ENCODE results near the gene GBGT1. TPM values are rescaled to one million over a fixed set of nuclear protein-coding genes. Genes with fewer than 3 reads are reported as not detected.

GBGT1 gene
- total and polyA plus RNA-seq, 2 donors (not counting 3 experiments of a cell fraction or from before 2014, with no cell fraction given) = 35.6 to 56.3 TPM

DNA sequence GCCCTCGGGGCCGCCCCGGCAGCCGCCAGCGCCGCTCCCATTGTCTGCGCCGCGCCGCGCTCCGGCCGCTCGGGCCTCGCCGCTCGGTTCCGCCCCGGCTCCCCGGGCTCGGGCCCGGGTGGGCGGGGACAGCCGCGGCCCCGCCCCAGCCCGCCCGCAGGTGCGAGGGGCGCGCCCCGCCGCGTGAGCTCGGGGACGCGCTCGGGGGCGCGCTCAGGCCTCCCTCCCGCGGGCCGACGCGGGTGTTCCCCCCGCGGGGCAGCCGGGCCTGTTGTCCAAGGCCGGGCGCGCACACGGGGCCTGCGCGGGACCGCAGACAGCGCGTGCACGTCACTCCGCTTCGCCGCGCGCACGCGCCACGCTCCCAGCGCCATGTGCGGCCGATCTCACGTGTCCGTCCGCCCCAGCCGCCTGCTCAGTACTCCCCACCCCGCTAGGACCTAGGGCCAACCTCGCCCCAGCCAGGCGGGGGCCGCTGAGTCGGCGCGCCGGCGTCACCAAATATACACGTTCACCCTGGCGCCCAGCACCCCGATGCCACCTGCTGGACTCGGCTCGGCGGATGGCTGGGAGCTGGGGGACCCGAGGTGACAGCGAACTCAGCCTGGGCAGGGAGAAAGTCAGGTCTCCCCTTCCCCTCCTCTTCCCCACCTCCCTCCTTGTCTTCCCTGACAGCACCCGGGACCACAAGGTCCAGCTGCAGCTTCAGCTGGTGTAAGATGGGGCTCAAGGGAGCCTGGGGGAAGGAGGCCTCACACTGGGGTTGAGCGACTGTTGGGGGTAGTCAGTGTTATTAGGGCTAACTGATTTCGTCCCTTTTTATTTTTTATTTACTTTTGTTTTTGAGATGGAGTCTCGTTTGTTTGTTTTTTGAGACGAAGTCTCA lies 14.3 kb downstream of the GBGT1 start:
- Histone ChIP-seq H4K20me1 (replicated peaks; ENCODE audit: control insufficient read depth, extremely low read depth, insufficient read depth, low read length) (no peaks in the 10 kb centered on the region), H3K4me1 (ENCODE audit: control insufficient read depth, extremely low read depth, insufficient read depth, low read length) (peaks cover 11% of the 10 kb centered on the region), H3K27ac (ENCODE audit: insufficient read depth, low read depth, low read length) (peak overlapping the region; percentile 14), H2AFZ (ENCODE audit: low read depth, low read length) (peak overlapping the region; percentile 69), H3K36me3 (ENCODE audit: control insufficient read depth in 2 of 2, extremely low read depth in 1 of 2, insufficient read depth in 2 of 2, low read length in 2 of 2) (peaks cover 0 to 2% of the 10 kb centered on the region in 2 experiments), H3K9ac (replicated peaks; ENCODE audit: extremely low read depth, insufficient read depth, low read length) (peak overlapping the region; percentile 54), H3K9me1 (replicated peaks; ENCODE audit: control insufficient read depth, extremely low read depth, insufficient read depth, low read length) (no peaks in the 10 kb centered on the region), H3K4me2 (ENCODE audit: insufficient read depth, low read length) (peak overlapping the region; percentile 5), H3K4me3 (replicated peaks in 1 of 3; ENCODE audit: insufficient read depth in 1 of 3, low read depth in 1 of 3, low read length in 3 of 3) (peak overlapping the region in 2 of 3 experiments; percentile 49 to 68), H3K9me3 (replicated peaks; ENCODE audit: control insufficient read depth, insufficient read depth, low read length) (no peaks in the 10 kb centered on the region), H3K79me2 (ENCODE audit: control insufficient read depth, insufficient read depth, low read length) (no peaks in the 10 kb centered on the region), H3K27me3 (ENCODE audit: control insufficient read depth in 2 of 2, insufficient read depth in 2 of 2, low read length in 2 of 2) (no peaks in the 10 kb centered on the region)
- FAIRE-seq (peak; percentile 86), DNase-seq (ENCODE audit: low read depth, low spot score) (peak; percentile 92)
- TSS peak; percentile 11 for BruUV-seq (replicated peaks)
- ChIA-PET POLR2A (interaction anchor here (0.6 kb wide), 1 partner anchor 101 kb away, joined by 3 read pairs; no protein-coding TSS in a partner anchor), CTCF (interaction anchor here (0.6 to 4.0 kb wide), 11 partner anchors 13 to 127 kb away, joined by 3 to 15 read pairs (median 3); no protein-coding TSS in a partner anchor)
- intact Hi-C loops (cut with micrococcal nuclease) = no loop called here
- TF ChIP-seq POLR2AphosphoS5 (IDR thresholded peaks at IDR 0.05; ENCODE audit: insufficient read depth, low read depth, low read length) (peak; percentile 69), POLR2A (IDR thresholded peaks at IDR 0.05; ENCODE audit: low read depth, low read length) (peak; percentile 32), MYC (IDR thresholded peaks at IDR 0.05; ENCODE audit: low read depth, low read length) (peak; percentile 52), GATA2 (IDR thresholded peaks at IDR 0.05; ENCODE audit: insufficient read depth, insufficient read length, low read depth, low read length) (no peak)
- TF ChIP-seq, protein P1, sequence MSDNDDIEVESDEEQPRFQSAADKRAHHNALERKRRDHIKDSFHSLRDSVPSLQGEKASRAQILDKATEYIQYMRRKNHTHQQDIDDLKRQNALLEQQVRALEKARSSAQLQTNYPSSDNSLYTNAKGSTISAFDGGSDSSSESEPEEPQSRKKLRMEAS (IDR thresholded peaks at IDR 0.05; ENCODE audit: insufficient read depth, insufficient read length) = peak; percentile 93
- TF ChIP-seq, protein P2, sequence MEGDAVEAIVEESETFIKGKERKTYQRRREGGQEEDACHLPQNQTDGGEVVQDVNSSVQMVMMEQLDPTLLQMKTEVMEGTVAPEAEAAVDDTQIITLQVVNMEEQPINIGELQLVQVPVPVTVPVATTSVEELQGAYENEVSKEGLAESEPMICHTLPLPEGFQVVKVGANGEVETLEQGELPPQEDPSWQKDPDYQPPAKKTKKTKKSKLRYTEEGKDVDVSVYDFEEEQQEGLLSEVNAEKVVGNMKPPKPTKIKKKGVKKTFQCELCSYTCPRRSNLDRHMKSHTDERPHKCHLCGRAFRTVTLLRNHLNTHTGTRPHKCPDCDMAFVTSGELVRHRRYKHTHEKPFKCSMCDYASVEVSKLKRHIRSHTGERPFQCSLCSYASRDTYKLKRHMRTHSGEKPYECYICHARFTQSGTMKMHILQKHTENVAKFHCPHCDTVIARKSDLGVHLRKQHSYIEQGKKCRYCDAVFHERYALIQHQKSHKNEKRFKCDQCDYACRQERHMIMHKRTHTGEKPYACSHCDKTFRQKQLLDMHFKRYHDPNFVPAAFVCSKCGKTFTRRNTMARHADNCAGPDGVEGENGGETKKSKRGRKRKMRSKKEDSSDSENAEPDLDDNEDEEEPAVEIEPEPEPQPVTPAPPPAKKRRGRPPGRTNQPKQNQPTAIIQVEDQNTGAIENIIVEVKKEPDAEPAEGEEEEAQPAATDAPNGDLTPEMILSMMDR (IDR thresholded peaks at IDR 0.05; ENCODE audit: extremely low read depth in 1 of 2, insufficient read depth in 1 of 2, low read depth in 1 of 2, low read length in 2 of 2) = peak in 1 of 2 donors; percentile 11
- dilution Hi-C loops (cut with MboI; ENCODE audit: extremely low pct_ligation_motif_present, low sequenced_read_pairs) = no loop called here

All from endothelial cell of umbilical vein (primary cell).